Naive B cell (primary cell): ENCODE results near the gene OXSR1. TPM values are rescaled to one million over a fixed set of nuclear protein-coding genes. Genes with fewer than 3 reads are reported as not detected.
"Not testable (repeated sequence)": the region's sequence is repeated elsewhere in the genome, so short reads cannot be mapped to it uniquely, and the experiment has no call there.

Experiments
- ATAC-seq, 2 donors: fragments of 150-1000 bp; cut with Tn5 transposase; 2 replicates each; pipeline ENCODE4 v1.10.0; 2021; ENCODE audit warnings: low read depth in 2 of 2, mild to moderate bottlenecking in 2 of 2, moderate library complexity in 2 of 2
- DNase-seq: peaks from one replicate; pipeline ENCODE4 v3.0.0; 2022
- H3K27ac Mint-ChIP-seq, 6 donors: one replicate each; pipeline ENCODE4 v1.8.0; 2020 to 2022; ENCODE audit warnings: mild to moderate bottlenecking in 6 of 6, mixed read lengths in 6 of 6, moderate library complexity in 5 of 6, inconsistent platforms in 2 of 6
- H3K27me3 Mint-ChIP-seq, 3 donors: one replicate each; pipeline ENCODE4 v1.8.0; 2021 to 2022; ENCODE audit warnings: mixed read lengths in 3 of 3, mild to moderate bottlenecking in 1 of 3
- H3K36me3 Mint-ChIP-seq, 2 donors: one replicate each; pipeline ENCODE4 v1.8.0; 2020 to 2022; ENCODE audit warnings: mixed read lengths in 2 of 2, inconsistent platforms in 1 of 2, mild to moderate bottlenecking in 1 of 2
- H3K4me1 Mint-ChIP-seq, 3 donors: one replicate each; pipeline ENCODE4 v1.8.0; 2020 to 2022; ENCODE audit warnings: mixed read lengths in 3 of 3, inconsistent platforms in 1 of 3, mild to moderate bottlenecking in 1 of 3, moderate library complexity in 1 of 3
- H3K4me3 Mint-ChIP-seq, 8 donors: one replicate each; pipeline ENCODE4 v1.8.0; 2020 to 2022; ENCODE audit warnings: mild to moderate bottlenecking in 8 of 8, mixed read lengths in 8 of 8, moderate library complexity in 8 of 8, inconsistent platforms in 2 of 8
- H3K9me3 Mint-ChIP-seq, 7 donors: one replicate each; pipeline ENCODE4 v1.8.0; 2020 to 2022; ENCODE audit warnings: mixed read lengths in 7 of 7, mild to moderate bottlenecking in 5 of 7, inconsistent platforms in 2 of 7, moderate library complexity in 1 of 7
- polyA plus RNA-seq, 6 donors: library from polyadenylated mRNA; unstranded; fragments of 300-500 nt; fragmentation: Illumina TruSeq; gene quantifications; one replicate each; pipeline ENCODE4 v1.2.3, GENCODE V29; 2021; ENCODE audit warnings: low read depth in 6 of 6

Gene OXSR1
- polyA plus RNA-seq, 6 donors from 2014 or later: 7.8 to 15.5 (median 13.8) TPM

DNA sequence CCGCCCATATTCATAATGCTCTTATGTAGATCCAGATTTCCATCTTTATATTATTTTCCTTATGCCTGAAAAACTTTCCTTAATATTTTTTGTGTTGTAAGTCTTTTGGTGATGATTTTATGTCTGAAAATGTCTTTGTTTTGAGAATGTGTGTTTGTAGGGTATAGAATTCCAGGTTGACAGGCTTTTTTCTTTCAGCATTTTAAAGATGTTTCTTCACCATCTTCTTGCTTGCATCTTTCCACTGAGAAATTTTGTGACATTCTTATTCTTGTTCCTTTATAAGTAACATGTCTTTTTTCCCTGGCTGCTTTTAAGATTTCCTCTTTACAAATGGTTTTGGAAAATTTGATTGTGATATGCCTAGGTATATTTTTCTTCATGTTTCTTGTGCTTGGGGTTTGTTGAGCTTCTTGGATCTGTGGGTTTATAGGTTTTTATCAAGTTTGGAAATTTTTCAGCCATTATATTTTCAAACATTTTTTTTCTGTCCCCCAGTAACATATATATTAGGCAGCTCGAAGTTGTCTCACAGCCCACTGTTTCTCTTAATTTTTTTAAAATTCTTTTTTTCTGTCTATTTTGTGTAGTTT is 73.2 kb downstream of the OXSR1 start:
- DNase-seq (no peak), ATAC-seq (no peak)
- no peaks in the 10 kb centered on the region for H3K27me3 Mint-ChIP-seq
- no peak overlapping the region for H3K4me3 Mint-ChIP-seq
- H3K27ac Mint-ChIP-seq: peak overlapping the region in 1 of 6 donors; percentile 83
- H3K36me3 Mint-ChIP-seq: peaks cover 61 to 68% of the 10 kb centered on the region in 2 donors
- no peaks in the 10 kb centered on the region for H3K4me1 Mint-ChIP-seq
- peaks cover 17 to 48% (median 30%) of the 10 kb centered on the region in 7 donors for H3K9me3 Mint-ChIP-seq

DNA sequence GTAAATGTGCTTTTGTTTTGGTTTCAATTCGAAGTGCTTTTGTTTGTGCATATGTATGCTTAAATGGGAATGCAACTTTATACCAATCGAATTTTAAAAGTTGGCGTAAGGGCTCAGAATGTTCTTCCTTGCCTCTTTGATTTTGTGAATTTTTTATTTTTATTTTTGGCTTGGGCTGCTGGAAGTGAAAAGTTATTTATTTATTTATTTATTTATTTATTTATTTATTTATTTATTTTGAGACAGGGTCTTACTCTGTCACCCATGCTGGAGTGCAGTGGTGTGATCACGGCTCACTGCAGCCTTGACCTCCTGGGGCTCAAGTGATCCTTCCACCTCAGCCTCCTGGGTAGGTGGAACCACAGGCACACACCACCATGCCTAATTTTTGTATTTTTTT is 77.5 kb downstream of the OXSR1 start:
- H3K4me3 Mint-ChIP-seq, H3K27ac Mint-ChIP-seq, DNase-seq, ATAC-seq, H3K4me1 Mint-ChIP-seq, H3K27me3 Mint-ChIP-seq: not testable (repeated sequence)
- peaks cover 33 to 50% of the 10 kb centered on the region in 2 donors for H3K36me3 Mint-ChIP-seq
- peaks cover 7 to 22% (median 13%) of the 10 kb centered on the region in 7 donors for H3K9me3 Mint-ChIP-seq

- peak overlapping the region in 1 of 6 donors; percentile 38 for H3K27ac Mint-ChIP-seq
- H3K9me3 Mint-ChIP-seq: no peaks in the 10 kb centered on the region
- H3K27me3 Mint-ChIP-seq: no peaks in the 10 kb centered on the region
- H3K4me1 Mint-ChIP-seq: no peaks in the 10 kb centered on the region
- H3K4me3 Mint-ChIP-seq: no peak overlapping the region
- DNase-seq (no peak), ATAC-seq (no peak)
- peaks cover 10 to 34% of the 10 kb centered on the region in 2 donors for H3K36me3 Mint-ChIP-seq
Measured at GRCh38 chr3:38245930-38246329, 80.6 kb downstream of the OXSR1 start.

GRCh38 chr3:38247366-38248035 is 82.2 kb downstream of the OXSR1 start:
- Mint-ChIP-seq H3K4me1 (no peaks in the 10 kb centered on the region), H3K4me3 (no peak overlapping the region)
- ATAC-seq: no peak

GRCh38 chr3:38250198-38250597 is 84.9 kb downstream of the OXSR1 start:
- H3K4me3 Mint-ChIP-seq: no peak overlapping the region
- peaks cover 32 to 52% of the 10 kb centered on the region in 2 donors for H3K36me3 Mint-ChIP-seq
- H3K27ac Mint-ChIP-seq: peak overlapping the region in 1 of 6 donors; percentile 58
- ATAC-seq (no peak), DNase-seq (no peak)
- no peaks in the 10 kb centered on the region for H3K27me3 Mint-ChIP-seq
- H3K4me1 Mint-ChIP-seq: no peaks in the 10 kb centered on the region
- no peaks in the 10 kb centered on the region for H3K9me3 Mint-ChIP-seq

More at GRCh38 chr3:38247366-38248035, 82.2 kb downstream of the OXSR1 start:
- no peak for DNase-seq
- Mint-ChIP-seq H3K9me3 (no peaks in the 10 kb centered on the region), H3K27me3 (no peaks in the 10 kb centered on the region), H3K27ac (peak overlapping the region in 3 of 6 donors; percentile 25 to 78 (median 56)), H3K36me3 (peaks cover 17 to 49% of the 10 kb centered on the region in 2 donors)

- no peak overlapping the region for H3K4me3 Mint-ChIP-seq
- ATAC-seq (no peak), DNase-seq (no peak)
- peak overlapping the region in 3 of 6 donors; percentile 15 to 22 (median 21) for H3K27ac Mint-ChIP-seq
- peaks cover 32 to 51% of the 10 kb centered on the region in 2 donors for H3K36me3 Mint-ChIP-seq
- no peaks in the 10 kb centered on the region for H3K9me3 Mint-ChIP-seq
- H3K4me1 Mint-ChIP-seq: no peaks in the 10 kb centered on the region
- H3K27me3 Mint-ChIP-seq: no peaks in the 10 kb centered on the region
Measured at GRCh38 chr3:38251197-38251596, 85.9 kb downstream of the OXSR1 start.

DNA sequence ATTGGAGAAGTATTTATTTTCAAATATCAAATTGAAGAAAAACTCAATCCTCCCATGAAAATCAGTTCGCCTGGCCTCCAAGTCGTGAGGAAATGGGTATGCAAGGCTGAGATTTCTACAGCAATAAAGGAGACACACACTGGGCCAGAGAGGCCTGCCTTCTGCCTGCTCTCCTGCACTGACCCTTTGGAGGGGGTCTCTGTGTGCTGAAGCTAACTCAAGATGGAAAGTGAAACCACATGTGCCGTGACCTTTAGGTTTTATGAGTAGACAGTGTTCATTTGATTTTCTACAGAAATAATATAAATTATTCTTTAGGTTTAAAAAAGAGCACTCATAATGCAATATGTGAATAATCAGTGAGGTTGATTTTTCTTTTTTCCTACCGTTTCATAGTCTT is 88.4 kb downstream of the OXSR1 start:
- peaks cover 0 to 6% (median 5%) of the 10 kb centered on the region in 3 donors for H3K4me1 Mint-ChIP-seq
- H3K36me3 Mint-ChIP-seq: peaks cover 21 to 39% of the 10 kb centered on the region in 2 donors
- ATAC-seq (no peak), DNase-seq (no peak)
- H3K9me3 Mint-ChIP-seq: no peaks in the 10 kb centered on the region
- H3K4me3 Mint-ChIP-seq: no peak overlapping the region
- no peaks in the 10 kb centered on the region for H3K27me3 Mint-ChIP-seq
- no peak overlapping the region for H3K27ac Mint-ChIP-seq

- ATAC-seq: no peak
- no peak overlapping the region for H3K4me3 Mint-ChIP-seq
- no peaks in the 10 kb centered on the region for H3K9me3 Mint-ChIP-seq
- DNase-seq: no peak
- H3K27me3 Mint-ChIP-seq: no peaks in the 10 kb centered on the region
- peak overlapping the region in 1 of 6 donors; percentile 45 for H3K27ac Mint-ChIP-seq
- H3K36me3 Mint-ChIP-seq: peaks cover 21 to 37% of the 10 kb centered on the region in 2 donors
- H3K4me1 Mint-ChIP-seq: peaks cover 0 to 6% (median 5%) of the 10 kb centered on the region in 3 donors
Measured at GRCh38 chr3:38254872-38255271, 89.5 kb downstream of the OXSR1 start.

DNA sequence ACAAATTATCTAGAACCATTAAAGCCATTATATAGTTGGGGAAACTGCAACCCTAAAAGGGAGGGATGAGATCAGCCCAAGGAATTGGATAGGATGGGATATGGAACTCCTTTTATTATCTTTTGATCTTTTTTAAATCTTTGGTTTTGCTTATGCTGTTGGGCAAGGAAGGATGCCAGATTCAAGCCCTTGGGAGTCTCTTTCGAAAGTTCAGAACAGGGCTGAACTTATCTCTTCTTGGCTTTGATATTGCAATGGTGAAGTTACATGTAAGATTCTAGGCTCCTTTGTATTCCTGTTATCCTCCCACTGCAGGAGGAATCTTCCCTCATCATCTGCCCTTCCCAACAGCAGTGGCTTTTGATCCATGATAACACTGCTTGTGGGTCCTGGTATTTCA is 90.3 kb downstream of the OXSR1 start:
- Mint-ChIP-seq H3K36me3 (peaks cover 21 to 34% of the 10 kb centered on the region in 2 donors), H3K27ac (peak overlapping the region in 1 of 6 donors; percentile 13), H3K9me3 (no peaks in the 10 kb centered on the region), H3K4me1 (peaks cover 0 to 6% (median 5%) of the 10 kb centered on the region in 3 donors), H3K27me3 (no peaks in the 10 kb centered on the region), H3K4me3 (no peak overlapping the region)
- no peak for ATAC-seq
- no peak for DNase-seq

DNA sequence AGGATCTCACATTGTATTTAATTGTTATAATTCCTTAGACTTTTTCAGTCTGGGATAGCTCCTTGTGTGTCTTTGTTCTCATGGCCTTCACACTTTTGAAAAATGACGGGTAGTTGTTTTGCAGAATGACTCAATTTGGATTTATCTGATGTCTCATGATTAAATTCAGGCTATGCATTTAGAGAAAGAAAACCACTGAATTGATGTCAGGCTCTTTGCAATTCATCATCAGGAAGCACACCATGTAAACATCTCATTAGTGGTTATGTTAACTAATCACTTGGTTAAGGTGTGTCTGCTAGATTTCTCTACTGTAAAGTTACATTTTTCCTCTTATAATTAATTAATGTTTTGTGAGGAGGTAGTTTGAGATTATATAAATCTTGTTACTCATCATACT is 92.2 kb downstream of the OXSR1 start:
- ATAC-seq: no peak

GRCh38 chr3:38260474-38260873 is 95.1 kb downstream of the OXSR1 start:
- H3K4me1 Mint-ChIP-seq: peaks cover 0 to 6% (median 5%) of the 10 kb centered on the region in 3 donors
- no peaks in the 10 kb centered on the region for H3K9me3 Mint-ChIP-seq
- peak overlapping the region in 1 of 6 donors; percentile 18 for H3K27ac Mint-ChIP-seq
- H3K36me3 Mint-ChIP-seq: peaks cover 0 to 4% of the 10 kb centered on the region in 2 donors
- DNase-seq (no peak), ATAC-seq (no peak)
- no peak overlapping the region for H3K4me3 Mint-ChIP-seq
- no peaks in the 10 kb centered on the region for H3K27me3 Mint-ChIP-seq

More for the DNA sequence above, 92.2 kb downstream of the OXSR1 start:
- no peaks in the 10 kb centered on the region for H3K9me3 Mint-ChIP-seq
- H3K4me1 Mint-ChIP-seq: peaks cover 0 to 6% (median 5%) of the 10 kb centered on the region in 3 donors
- H3K27ac Mint-ChIP-seq: peak overlapping the region in 2 of 6 donors; percentile 8 to 78
- no peaks in the 10 kb centered on the region for H3K27me3 Mint-ChIP-seq
- no peak for DNase-seq
- H3K36me3 Mint-ChIP-seq: peaks cover 14 to 17% of the 10 kb centered on the region in 2 donors
- no peak overlapping the region for H3K4me3 Mint-ChIP-seq

- Mint-ChIP-seq H3K9me3 (peaks cover 0 to 2% (median 0%) of the 10 kb centered on the region in 7 donors), H3K4me3 (no peak overlapping the region), H3K4me1 (peaks cover 20 to 25% (median 22%) of the 10 kb centered on the region in 3 donors), H3K27ac (peak overlapping the region in 1 of 6 donors; percentile 63), H3K27me3 (no peaks in the 10 kb centered on the region), H3K36me3 (no peaks in the 10 kb centered on the region)
- ATAC-seq: no peak
- DNase-seq: no peak
Measured at GRCh38 chr3:38264353-38264771, 99.0 kb downstream of the OXSR1 start.

DNA sequence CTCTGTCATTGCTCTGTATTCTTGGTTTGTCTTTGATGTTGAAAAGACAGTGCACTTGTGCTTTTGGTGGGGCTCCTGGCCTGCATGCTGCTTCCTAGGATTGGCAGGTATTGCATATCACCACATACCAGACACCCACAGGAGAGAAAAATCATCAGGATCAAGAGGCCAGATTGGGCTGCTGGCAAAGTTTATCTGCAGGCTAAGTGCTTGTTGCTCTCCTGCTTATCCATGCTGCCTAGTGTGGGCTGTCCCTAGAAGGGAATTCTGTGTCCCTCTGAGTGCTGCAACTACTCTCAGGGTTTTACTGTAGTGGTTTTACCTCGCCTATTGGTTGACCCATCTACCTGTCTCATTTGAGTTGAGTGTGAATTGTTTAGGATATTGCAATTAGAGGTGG is 99.4 kb downstream of the OXSR1 start:
- peak overlapping the region in 1 of 6 donors; percentile 63 for H3K27ac Mint-ChIP-seq
- H3K36me3 Mint-ChIP-seq: no peaks in the 10 kb centered on the region

More for the DNA sequence above, 99.4 kb downstream of the OXSR1 start:
- no peak for ATAC-seq
- Mint-ChIP-seq H3K9me3 (peaks cover 0 to 2% (median 0%) of the 10 kb centered on the region in 7 donors), H3K4me1 (peaks cover 20 to 25% (median 22%) of the 10 kb centered on the region in 3 donors), H3K27me3 (no peaks in the 10 kb centered on the region), H3K4me3 (no peak overlapping the region)
- no peak for DNase-seq
